ENCODE measurements around the gene RPL18.

RPL18 gene

GRCh38 chr19:48627201-48627864 is 8.4 kb upstream of the RPL18 start:
- Mint-ChIP-seq H3K27me3 (no peaks in the 10 kb centered on the region), H3K9me3 (no peaks in the 10 kb centered on the region), H3K36me3 (peaks cover 12% of the 10 kb centered on the region), H3K4me1 (peaks cover 35% of the 10 kb centered on the region), H3K4me3 (no peak overlapping the region), H3K27ac (no peak overlapping the region)

- Mint-ChIP-seq H3K4me1 (peaks cover 38% of the 10 kb centered on the region), H3K27ac (no peak overlapping the region), H3K27me3 (no peaks in the 10 kb centered on the region), H3K4me3 (no peak overlapping the region), H3K36me3 (peaks cover 16% of the 10 kb centered on the region), H3K9me3 (no peaks in the 10 kb centered on the region)
Observed at GRCh38 chr19:48625891-48626327, 6.9 kb upstream of the RPL18 start.

GRCh38 chr19:48624791-48625723 is 6.1 kb upstream of the RPL18 start:
- no peaks in the 10 kb centered on the region for H3K27me3 Mint-ChIP-seq
- H3K4me3 Mint-ChIP-seq = peak overlapping the region; percentile 61
- peaks cover 41% of the 10 kb centered on the region for H3K4me1 Mint-ChIP-seq
- peaks cover 16% of the 10 kb centered on the region for H3K36me3 Mint-ChIP-seq
- no peaks in the 10 kb centered on the region for H3K9me3 Mint-ChIP-seq
- H3K27ac Mint-ChIP-seq = peak overlapping the region; percentile 46

GRCh38 chr19:48624067-48624594 is 5.2 kb upstream of the RPL18 start:
- H3K9me3 Mint-ChIP-seq = no peaks in the 10 kb centered on the region
- peak overlapping the region; percentile 89 for H3K4me3 Mint-ChIP-seq
- H3K36me3 Mint-ChIP-seq = peaks cover 19% of the 10 kb centered on the region
- H3K27ac Mint-ChIP-seq = peak overlapping the region; percentile 99
- H3K4me1 Mint-ChIP-seq = peaks cover 48% of the 10 kb centered on the region
- no peaks in the 10 kb centered on the region for H3K27me3 Mint-ChIP-seq

GRCh38 chr19:48623556-48624066 is 4.6 kb upstream of the RPL18 start:
- Mint-ChIP-seq H3K9me3 (no peaks in the 10 kb centered on the region), H3K36me3 (peaks cover 19% of the 10 kb centered on the region), H3K27ac (peak overlapping the region; percentile 99), H3K4me1 (peaks cover 48% of the 10 kb centered on the region), H3K27me3 (no peaks in the 10 kb centered on the region), H3K4me3 (peak overlapping the region; percentile 89)

- H3K4me3 Mint-ChIP-seq = peak overlapping the region; percentile 96
- peaks cover 50% of the 10 kb centered on the region for H3K4me1 Mint-ChIP-seq
- no peaks in the 10 kb centered on the region for H3K27me3 Mint-ChIP-seq
- H3K27ac Mint-ChIP-seq = peak overlapping the region; percentile 99
- peaks cover 40% of the 10 kb centered on the region for H3K36me3 Mint-ChIP-seq
- no peaks in the 10 kb centered on the region for H3K9me3 Mint-ChIP-seq
Observed at GRCh38 chr19:48619692-48620585, 961 bp upstream of the RPL18 start.

GRCh38 chr19:48618278-48618915 is 581 bp downstream of the RPL18 start:
- Mint-ChIP-seq H3K4me1 (peaks cover 42% of the 10 kb centered on the region), H3K36me3 (peaks cover 35% of the 10 kb centered on the region)

GRCh38 chr19:48617146-48617937 is 1.6 kb downstream of the RPL18 start:
- Mint-ChIP-seq H3K27me3 (no peaks in the 10 kb centered on the region), H3K4me1 (peaks cover 35% of the 10 kb centered on the region), H3K9me3 (no peaks in the 10 kb centered on the region), H3K36me3 (peaks cover 32% of the 10 kb centered on the region), H3K27ac (peak overlapping the region; percentile 99), H3K4me3 (peak overlapping the region; percentile 96)

More at GRCh38 chr19:48618278-48618915, 581 bp downstream of the RPL18 start:
- Mint-ChIP-seq H3K27ac (peak overlapping the region; percentile 99), H3K27me3 (no peaks in the 10 kb centered on the region), H3K9me3 (no peaks in the 10 kb centered on the region), H3K4me3 (peak overlapping the region; percentile 96)

- no peaks in the 10 kb centered on the region for H3K9me3 Mint-ChIP-seq
- H3K4me3 Mint-ChIP-seq = peak overlapping the region; percentile 96
- peak overlapping the region; percentile 79 for H3K27ac Mint-ChIP-seq
- H3K4me1 Mint-ChIP-seq = peaks cover 31% of the 10 kb centered on the region
- H3K27me3 Mint-ChIP-seq = no peaks in the 10 kb centered on the region
- peaks cover 30% of the 10 kb centered on the region for H3K36me3 Mint-ChIP-seq
Observed at GRCh38 chr19:48616491-48617056, 2.4 kb downstream of the RPL18 start.

- no peaks in the 10 kb centered on the region for H3K9me3 Mint-ChIP-seq
- no peaks in the 10 kb centered on the region for H3K27me3 Mint-ChIP-seq
- H3K4me1 Mint-ChIP-seq = peaks cover 28% of the 10 kb centered on the region
- H3K4me3 Mint-ChIP-seq = peak overlapping the region; percentile 96
- H3K36me3 Mint-ChIP-seq = peaks cover 28% of the 10 kb centered on the region
- H3K27ac Mint-ChIP-seq = peak overlapping the region; percentile 79
Observed at GRCh38 chr19:48616041-48616436, 2.9 kb downstream of the RPL18 start.

GRCh38 chr19:48615231-48616040 is 3.5 kb downstream of the RPL18 start:
- peak overlapping the region; percentile 96 for H3K4me3 Mint-ChIP-seq
- no peaks in the 10 kb centered on the region for H3K27me3 Mint-ChIP-seq
- no peaks in the 10 kb centered on the region for H3K9me3 Mint-ChIP-seq
- peaks cover 28% of the 10 kb centered on the region for H3K36me3 Mint-ChIP-seq
- H3K27ac Mint-ChIP-seq = peak overlapping the region; percentile 72
- H3K4me1 Mint-ChIP-seq = peaks cover 28% of the 10 kb centered on the region

- Mint-ChIP-seq H3K36me3 (peaks cover 26% of the 10 kb centered on the region), H3K9me3 (no peaks in the 10 kb centered on the region), H3K4me3 (peak within 1 kb of the TSS; percentile 96), H3K27ac (peak within 1 kb of the TSS; percentile 77), H3K27me3 (no peaks in the 10 kb centered on the region), H3K4me1 (peaks cover 21% of the 10 kb centered on the region)
Observed at GRCh38 chr19:48614436-48615230, 4.3 kb downstream of the RPL18 start, which contains the start of gene FAM83E. FAM83E (minus strand) TSS chr19:48615076; CDS start chr19:48613372, 1,704 bp downstream.
